ENCODE measurements around the gene SP100.
"Not testable (repeated sequence)": the region's sequence is repeated elsewhere in the genome, so short reads cannot be mapped to it uniquely, and the experiment has no call there.

DNA sequence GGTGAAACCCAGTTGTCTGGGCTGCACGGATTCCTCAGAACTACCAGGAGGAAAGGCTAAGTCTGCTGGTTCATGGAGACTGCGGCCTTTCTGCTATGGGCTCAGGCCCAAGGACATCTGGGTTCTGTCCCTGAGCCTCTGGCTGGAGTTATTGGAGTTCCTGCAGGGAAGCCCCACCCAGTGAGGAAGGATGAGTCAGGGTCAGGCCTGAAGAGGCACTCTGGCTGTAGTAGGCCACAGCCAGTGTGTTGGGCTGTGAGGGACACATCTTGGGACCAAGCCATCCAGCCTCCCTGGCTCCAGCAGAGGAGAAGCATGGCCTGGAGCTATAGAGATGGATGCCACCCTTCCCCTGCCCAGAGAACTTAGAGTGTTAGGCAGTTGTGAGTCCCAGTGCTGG, 75.2 kb downstream of the SP100 start:
- TF ChIP-seq POLR2A (IDR thresholded peaks at IDR 0.05) = not testable (repeated sequence)
- TF ChIP-seq, protein P1, sequence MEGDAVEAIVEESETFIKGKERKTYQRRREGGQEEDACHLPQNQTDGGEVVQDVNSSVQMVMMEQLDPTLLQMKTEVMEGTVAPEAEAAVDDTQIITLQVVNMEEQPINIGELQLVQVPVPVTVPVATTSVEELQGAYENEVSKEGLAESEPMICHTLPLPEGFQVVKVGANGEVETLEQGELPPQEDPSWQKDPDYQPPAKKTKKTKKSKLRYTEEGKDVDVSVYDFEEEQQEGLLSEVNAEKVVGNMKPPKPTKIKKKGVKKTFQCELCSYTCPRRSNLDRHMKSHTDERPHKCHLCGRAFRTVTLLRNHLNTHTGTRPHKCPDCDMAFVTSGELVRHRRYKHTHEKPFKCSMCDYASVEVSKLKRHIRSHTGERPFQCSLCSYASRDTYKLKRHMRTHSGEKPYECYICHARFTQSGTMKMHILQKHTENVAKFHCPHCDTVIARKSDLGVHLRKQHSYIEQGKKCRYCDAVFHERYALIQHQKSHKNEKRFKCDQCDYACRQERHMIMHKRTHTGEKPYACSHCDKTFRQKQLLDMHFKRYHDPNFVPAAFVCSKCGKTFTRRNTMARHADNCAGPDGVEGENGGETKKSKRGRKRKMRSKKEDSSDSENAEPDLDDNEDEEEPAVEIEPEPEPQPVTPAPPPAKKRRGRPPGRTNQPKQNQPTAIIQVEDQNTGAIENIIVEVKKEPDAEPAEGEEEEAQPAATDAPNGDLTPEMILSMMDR (IDR thresholded peaks at IDR 0.05) = not testable (repeated sequence)

Measured in right lobe of liver (tissue), 4 donors.